GM08714 (cell line): ENCODE data around the gene BUD23.
A peak's percentile ranks its signal among the peaks of the same experiment; 100 is the strongest.
"Not testable (repeated sequence)": the region's sequence is repeated elsewhere in the genome, so short reads cannot be mapped to it uniquely, and the experiment has no call there.

Experiments used
- H3K4me3 ChIP-seq: fragments of 200-500 bp; sonication (Bioruptor generic); 2 replicates; pipeline ENCODE4 v1.5.1; 2014; ENCODE audit warnings: mild to moderate bottlenecking, low read length, inconsistent platforms
- ZNF274 ChIP-seq: IDR thresholded peaks from 2 replicates; pipeline ENCODE4 v1.6.1; 2012; ENCODE audit warnings: mild to moderate bottlenecking, low read depth, low read length

Gene BUD23

DNA sequence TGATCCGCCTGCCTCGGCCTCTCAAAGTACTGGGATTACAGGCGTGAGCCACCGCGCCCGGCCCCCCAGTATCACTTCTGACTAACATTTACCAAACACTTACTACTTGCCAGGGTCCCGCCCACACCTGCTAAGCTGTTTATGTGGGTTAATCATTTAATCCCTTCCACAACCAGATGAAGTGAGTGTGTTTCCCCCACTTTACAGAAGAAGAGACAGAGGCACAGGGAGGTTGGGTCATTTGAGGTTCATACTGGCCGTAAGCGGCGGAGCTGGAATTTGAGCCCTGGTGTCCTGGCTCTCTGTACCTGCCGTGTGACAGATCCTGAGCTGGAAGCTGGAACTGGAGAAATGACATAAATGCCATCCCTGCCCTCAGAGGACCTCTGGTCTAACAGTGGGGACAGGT is 30.9 kb upstream of the BUD23 start:
- no peak for TF ChIP-seq ZNF274
- H3K4me3 ChIP-seq, result no peak overlapping the region

DNA sequence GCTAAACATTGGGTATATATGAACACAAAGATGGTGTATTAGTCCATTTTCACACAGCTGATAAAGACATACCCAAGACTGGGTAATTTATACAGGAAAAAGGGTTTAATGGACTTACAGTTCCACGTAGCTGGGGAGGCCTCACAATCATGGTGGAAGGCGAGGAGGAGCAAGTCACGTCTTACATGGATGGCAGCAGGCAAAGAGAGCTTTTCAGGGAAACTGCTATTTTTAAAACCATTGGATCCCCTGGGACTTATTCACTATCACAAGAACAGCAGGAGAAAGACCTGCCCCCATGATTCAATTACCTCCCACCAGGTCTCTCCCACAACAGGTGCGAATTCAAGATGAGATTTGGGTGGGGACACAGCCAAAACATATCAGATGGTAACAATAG is 28.1 kb upstream of the BUD23 start:
- H3K4me3 ChIP-seq, result not testable (repeated sequence)

DNA sequence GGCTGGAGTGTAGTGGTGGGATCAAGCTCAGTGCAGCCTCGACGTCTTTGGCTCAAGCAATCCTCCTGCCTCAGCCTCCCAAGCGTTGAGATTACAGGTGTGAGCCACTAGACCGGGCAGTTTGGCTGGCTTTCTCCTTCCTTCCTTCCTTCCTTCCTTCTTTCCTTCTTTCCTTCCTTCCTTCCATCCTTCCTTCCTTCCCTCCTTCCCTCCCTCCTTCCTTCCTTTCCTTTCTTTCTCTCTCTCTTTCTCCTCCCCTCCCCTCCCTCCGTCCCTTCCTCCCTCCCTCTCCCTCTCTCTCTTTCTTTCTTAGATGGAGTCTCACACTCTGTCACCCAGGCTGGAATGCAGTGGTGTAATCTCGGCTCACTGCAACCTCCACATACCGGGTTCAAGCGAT is 23.4 kb upstream of the BUD23 start:
- TF ChIP-seq ZNF274, result no peak
- H3K4me3 ChIP-seq, result no peak overlapping the region

DNA sequence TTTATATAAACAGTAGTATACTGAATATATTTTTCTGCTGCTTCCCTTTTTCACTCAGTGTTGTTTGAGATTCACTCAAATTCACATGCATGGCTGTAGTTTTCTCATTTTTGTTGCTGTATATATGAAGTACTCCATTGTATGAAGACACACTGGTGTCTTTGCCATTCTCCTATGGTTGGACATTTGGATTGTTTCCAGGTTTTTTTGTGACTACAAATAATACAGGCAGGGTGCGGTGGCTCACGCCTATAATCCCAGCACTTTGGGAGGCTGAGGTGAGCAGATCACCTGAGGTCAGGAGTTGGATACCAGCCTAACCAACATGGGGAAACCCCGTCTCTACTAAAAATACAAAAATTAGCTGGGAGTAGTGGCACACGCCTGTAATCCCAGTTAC is 22.8 kb upstream of the BUD23 start:
- not testable (repeated sequence) for H3K4me3 ChIP-seq

DNA sequence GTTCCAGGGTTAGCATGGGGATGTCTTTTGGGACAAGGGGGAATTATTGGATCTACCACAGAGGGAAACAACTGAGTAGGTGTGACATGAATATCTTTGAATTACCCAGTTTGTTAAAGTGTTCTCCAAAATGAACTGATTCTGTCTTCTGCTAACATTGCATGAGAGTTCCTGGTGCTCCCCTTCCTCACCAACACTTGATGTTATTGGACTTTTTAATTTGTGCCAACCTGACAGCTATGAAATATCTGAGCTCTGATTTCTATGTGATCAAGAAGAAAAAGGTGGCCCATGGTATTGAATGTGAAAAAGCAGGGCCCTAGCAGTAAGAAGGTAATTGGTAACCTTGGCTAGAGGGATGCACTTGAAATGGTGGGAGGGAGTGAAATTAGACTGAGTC is 20.4 kb upstream of the BUD23 start:
- no peak overlapping the region for H3K4me3 ChIP-seq
- no peak for TF ChIP-seq ZNF274

DNA sequence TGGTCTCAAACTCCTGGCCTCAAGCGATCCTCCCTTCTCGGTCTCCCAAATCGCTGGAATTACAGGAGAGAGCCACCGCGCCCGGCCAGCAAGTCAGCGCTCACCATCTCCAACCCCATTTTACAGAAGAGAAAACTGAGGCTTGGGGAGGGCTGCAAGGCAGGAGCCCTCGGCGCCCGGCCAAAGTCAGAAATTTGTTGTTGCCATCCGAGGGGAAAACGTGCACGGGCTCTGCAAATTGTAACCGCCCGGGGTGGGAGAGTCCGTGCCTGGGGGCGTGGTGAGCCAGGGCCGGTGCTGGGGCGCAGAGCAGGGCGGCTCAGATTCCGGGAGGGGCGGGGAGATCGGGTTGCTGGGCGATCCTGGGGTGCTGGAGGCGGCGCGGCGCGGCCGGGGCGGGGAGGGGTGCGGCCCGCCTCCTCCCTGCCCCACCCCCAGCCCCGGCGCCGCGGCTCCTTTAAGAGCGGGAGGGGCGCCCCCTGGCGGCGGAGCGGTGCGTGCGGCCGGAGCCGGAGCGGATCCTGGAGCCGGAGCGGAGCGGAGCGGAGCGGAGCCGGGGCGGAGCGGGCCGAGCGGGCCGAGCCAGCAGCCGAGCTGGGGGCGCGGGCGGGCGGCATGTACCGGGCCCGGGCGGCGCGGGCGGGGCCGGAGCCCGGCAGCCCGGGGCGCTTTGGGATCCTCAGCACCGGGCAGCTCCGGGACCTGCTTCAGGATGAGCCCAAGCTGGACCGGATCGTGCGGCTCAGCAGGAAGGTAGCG is 15.9 kb upstream of the BUD23 start, which contains the start of gene VPS37D:
VPS37D (plus strand) TSS at position 488 of the 759 bp plus-strand sequence; CDS start at position 616, 128 bp downstream.
- TF ChIP-seq ZNF274, result no peak

DNA sequence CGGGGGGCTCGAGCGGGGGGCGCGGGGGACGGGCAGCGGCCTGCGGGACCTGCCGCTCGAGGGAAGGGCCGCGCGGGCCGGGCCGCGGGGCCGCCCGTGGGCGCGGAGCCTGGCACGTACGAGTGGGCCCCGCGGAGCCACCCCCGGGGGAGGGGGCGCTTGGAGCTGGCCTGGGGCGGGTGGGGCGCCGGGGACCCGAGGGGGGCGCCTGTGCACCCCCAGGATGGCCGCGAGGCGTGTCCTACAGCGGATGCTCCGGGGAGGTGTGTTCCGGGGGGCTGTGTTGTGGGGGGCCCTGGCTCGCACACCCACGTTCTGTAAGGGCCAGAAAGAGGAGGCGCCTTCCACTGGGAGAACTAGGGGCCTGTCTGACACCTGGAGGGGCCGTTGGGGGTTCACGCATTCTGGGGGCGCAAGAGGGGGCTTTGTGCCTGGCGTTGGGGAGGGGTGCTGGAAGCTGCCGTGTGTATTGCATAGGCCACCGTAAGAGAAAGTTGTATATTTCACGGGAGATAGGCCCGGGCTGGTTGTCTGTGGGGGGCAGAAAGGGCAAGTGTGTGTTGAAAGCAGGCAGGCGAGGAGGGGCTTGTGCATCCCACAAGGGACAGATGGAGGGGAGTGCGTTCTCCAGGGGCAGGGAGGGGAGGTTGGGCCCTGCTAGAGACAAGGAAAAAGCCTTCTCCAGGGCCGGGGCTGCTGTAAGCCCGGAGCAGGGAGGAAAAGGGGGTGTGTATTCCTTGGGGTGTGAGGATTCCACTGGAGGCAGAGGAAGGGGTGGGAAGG is 15.1 kb upstream of the BUD23 start:
- TF ChIP-seq ZNF274, result no peak
- peak overlapping the region; percentile 35 for H3K4me3 ChIP-seq

More for the DNA sequence above, 15.9 kb upstream of the BUD23 start, which contains the start of gene VPS37D:
- peak within 1 kb of the TSS; percentile 35 for H3K4me3 ChIP-seq

DNA sequence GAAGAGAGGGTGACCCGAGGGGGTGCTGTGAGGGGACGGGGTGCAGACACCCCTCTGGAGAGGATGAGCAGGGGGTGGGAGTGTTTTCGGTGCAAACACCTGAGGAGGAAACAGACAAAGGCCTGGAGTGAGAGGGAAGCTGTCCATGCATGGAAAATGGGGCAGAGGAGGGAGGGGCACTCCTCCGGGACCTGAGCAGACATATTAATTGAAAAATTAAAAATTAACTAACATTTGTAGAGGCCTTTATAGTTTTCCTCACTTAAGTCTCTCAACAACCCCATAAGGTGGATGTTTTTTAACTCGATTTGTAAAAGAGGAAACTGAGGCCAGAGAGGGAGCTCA is 14.5 kb upstream of the BUD23 start:
- no peak overlapping the region for H3K4me3 ChIP-seq

DNA sequence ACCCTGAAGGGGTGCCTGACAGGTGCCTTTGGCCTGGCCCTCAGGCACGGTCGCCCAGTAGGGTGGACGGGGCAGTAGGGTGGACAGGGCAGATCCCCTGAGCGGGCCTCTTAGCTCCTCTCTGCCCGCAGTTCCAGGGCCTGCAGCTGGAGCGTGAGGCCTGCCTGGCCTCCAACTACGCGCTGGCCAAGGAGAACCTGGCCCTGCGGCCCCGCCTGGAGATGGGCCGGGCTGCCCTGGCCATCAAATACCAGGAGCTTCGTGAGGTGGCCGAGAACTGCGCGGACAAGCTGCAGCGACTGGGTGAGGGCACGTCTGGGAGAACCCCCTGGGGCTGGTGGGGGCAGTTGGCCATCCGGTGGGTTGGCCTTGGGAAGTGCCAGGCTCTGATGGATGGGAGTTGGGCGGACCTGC is 14.1 kb upstream of the BUD23 start:
- H3K4me3 ChIP-seq, result no peak overlapping the region
- no peak for TF ChIP-seq ZNF274

More for the DNA sequence above, 14.5 kb upstream of the BUD23 start:
- TF ChIP-seq ZNF274, result no peak

DNA sequence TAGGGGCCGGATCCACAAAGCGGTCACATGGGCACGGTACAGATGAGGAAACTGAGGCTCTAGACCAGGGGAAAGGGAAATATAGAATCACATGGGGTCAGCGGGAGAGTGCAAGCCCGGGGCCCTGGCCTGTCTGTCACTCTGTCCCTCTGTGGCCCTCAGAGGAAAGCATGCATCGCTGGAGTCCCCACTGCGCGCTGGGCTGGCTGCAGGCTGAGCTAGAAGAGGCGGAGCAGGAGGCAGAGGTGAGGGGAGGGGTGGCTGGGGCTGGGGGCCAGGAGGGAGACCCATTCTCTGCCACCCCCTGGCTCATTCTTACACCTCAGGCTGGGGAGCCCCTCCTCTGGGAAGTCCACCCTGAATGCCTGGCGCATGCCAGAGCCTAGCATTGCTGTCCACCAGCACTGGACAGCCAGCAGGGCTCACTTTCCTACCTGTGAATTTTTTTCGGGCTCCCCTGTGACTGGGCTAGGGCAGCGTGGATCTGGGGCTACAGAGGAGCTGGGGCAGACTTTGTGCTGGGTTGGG is 13.5 kb upstream of the BUD23 start:
- TF ChIP-seq ZNF274, result no peak
- H3K4me3 ChIP-seq, result no peak overlapping the region

DNA sequence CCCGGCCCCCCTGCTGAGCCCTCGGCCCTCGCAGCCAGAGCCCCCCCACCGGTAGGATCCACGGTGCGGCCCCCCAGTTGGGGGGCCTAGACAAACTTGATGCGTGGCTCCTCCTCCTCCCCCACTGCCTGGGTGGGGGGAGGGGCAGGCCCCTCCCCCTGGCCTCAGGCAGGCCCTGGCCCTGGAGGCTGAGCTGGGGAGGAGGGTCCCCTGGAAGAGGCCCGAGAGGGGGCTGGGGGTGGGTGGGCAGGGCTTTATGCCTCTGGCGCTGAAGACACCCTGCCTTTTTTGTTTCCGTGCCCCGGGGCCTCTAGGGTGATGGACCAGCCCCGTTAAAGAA is 12.1 kb upstream of the BUD23 start:
- H3K4me3 ChIP-seq, result no peak overlapping the region
- TF ChIP-seq ZNF274, result no peak

DNA sequence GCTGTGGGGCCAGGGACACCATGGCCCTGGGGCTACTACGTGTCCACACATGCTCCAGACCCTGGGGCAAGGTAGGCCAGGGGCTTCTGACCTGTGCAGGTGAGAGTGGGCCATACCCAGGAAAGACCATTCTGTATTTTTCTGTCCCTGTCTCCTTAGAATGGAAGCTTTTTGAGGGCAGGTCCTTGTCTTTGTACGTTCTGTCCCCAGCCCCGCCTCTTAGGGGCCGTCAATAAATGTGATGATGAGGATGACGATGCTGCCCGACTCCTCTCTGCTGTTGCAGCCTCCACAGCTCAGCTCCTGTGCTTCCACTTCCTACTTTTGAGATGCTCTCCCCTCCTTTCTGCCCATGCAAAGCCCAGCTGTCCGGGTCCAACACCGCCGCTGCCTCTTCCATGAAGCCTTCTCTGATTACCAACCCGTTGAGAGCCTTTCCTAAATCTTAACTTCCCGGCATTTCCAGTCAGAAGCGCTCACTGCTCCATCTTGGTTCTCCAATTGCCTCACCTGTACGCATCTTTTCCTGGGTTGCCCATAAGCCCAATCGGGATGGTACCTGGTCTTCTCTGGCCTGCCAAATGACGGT is 11.4 kb upstream of the BUD23 start:
- TF ChIP-seq ZNF274, result no peak
- no peak overlapping the region for H3K4me3 ChIP-seq

DNA sequence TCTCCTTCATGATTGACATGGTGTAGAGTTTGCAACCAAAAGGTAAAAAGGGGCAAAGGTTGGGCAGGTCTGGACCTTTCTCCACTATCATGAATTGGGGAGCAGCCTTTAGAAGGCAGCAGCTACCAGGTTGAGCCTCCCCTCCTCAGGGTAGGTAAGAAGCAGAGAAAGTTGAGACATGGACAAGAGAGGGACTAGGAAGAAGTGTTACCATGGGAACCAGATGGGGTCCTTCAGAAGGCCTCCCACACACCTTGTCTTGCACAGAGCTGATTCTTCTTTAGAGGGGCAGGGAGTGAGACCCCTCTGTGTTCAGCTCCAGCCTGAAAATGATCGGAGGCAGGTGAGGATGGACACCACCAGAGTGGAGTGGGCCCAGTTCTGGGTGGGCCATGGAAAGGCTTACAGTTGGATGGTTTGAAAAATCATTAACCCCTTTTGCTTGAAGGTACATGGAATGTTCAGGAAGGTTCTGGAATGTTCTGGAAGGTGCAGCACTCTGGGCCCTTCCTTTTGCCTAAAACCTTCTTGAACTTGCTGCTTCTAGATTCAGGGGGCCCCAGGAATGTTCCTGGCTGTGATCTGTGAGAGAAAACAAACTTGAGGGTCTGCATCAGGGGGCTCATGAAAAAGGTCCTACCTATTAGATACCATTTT is 8.8 kb upstream of the BUD23 start:
- TF ChIP-seq ZNF274, result no peak
- H3K4me3 ChIP-seq, result no peak overlapping the region

DNA sequence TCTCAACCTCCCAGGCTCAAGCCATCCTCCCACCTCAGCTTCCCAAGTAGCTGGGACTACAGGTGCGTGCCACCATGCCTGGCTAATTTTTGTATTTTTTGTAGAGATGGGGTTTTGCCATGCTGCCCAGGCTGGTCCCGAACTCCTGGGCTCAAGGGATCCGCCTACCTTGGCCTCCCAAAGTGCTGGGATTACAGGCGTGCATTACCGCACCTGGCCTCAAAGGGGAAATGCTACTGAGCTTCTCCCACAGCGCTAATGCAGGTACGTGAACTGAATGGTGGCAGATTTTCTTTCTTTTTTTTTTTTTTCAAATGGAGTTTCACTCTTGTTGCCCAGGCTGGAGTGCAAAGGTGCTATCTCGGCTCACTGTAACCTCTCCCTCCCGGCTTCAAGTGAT is 7.3 kb upstream of the BUD23 start:
- not testable (repeated sequence) for H3K4me3 ChIP-seq
